ENCODE measurements around the gene RNU6-9.

GRCh38 chr19:924553-925086 lies 31.3 kb downstream of the RNU6-9 start:
- TF ChIP-seq POLR2AphosphoS5 (IDR thresholded peaks at IDR 0.05; ENCODE audit: borderline replicate concordance, low read depth, low read length): no peak
- TF ChIP-seq EZH2 (IDR thresholded peaks at IDR 0.05): no peak
